Astrocyte of the cerebellum (primary cell): ENCODE results near the gene LEFTY2.
"Not testable (repeated sequence)": the region's sequence is repeated elsewhere in the genome, so short reads cannot be mapped to it uniquely, and the experiment has no call there.

Experiments
- DNase-seq: peaks from one replicate; pipeline ENCODE4 v3.0.0-alpha.2; 2011; ENCODE audit warnings: low read depth
- H3K4me3 ChIP-seq: 2 replicates; pipeline ENCODE4 v1.5.1; 2011; ENCODE audit warnings: mild to moderate bottlenecking, low read depth, low read length, moderate library complexity
- in situ Hi-C: cut with HindIII; loops from 2 replicates; pipeline ENCODE4 v1.10.0; 2017; ENCODE audit warnings: low sequenced_read_pairs
- TF ChIP-seq, protein P1 (sequence below): IDR thresholded peaks from 2 replicates; pipeline ENCODE4 v1.5.1; 2012; ENCODE audit warnings: low read length, low read depth, moderate library complexity, mild to moderate bottlenecking; ENCODE audit errors: missing control alignments

Gene LEFTY2

DNA sequence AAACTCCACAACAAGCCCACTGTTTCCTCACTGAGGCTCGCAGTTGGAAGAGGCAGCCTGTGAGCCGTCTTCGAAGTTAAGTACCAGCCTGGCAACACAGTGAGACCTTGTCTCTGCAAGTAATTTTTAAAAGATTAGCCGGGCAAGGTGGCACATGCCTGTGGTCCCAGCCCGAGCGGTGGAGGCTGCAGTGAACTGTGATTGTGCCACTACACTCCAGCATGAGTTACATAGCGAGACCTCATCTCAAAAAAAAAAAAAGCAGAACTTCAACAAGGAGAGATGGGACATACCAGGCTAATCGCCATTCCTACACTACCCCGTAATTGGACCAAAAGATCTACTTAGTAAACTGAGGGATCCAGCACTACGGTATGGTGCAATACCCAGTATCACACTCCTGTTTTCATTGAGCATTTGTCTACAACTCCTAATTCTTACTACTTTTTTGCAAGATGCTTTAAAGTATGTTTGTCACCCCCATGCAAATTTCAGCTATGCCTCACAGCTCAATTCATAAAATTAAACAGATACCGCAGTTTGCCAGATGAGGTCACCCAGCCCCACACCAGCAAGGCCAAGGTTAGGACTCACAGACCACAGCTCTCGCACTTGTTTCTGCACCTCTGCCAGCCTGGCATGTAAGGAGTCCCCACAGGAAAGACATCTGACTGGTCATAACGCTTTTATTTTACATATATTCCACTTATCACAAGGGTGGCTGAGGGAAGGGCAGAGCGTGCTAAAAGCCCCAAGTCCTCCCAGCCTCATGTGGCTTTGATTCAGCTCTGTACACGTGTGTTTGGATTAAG is 37.1 kb upstream of the LEFTY2 start:
- TF ChIP-seq, protein P1, sequence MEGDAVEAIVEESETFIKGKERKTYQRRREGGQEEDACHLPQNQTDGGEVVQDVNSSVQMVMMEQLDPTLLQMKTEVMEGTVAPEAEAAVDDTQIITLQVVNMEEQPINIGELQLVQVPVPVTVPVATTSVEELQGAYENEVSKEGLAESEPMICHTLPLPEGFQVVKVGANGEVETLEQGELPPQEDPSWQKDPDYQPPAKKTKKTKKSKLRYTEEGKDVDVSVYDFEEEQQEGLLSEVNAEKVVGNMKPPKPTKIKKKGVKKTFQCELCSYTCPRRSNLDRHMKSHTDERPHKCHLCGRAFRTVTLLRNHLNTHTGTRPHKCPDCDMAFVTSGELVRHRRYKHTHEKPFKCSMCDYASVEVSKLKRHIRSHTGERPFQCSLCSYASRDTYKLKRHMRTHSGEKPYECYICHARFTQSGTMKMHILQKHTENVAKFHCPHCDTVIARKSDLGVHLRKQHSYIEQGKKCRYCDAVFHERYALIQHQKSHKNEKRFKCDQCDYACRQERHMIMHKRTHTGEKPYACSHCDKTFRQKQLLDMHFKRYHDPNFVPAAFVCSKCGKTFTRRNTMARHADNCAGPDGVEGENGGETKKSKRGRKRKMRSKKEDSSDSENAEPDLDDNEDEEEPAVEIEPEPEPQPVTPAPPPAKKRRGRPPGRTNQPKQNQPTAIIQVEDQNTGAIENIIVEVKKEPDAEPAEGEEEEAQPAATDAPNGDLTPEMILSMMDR, result no peak
- DNase-seq, result no peak
- H3K4me3 ChIP-seq, result no peak overlapping the region
- in situ Hi-C loops, result loop anchor here (25.0 kb wide), 1 partner anchor 516 kb away; no protein-coding TSS in a partner anchor

DNA sequence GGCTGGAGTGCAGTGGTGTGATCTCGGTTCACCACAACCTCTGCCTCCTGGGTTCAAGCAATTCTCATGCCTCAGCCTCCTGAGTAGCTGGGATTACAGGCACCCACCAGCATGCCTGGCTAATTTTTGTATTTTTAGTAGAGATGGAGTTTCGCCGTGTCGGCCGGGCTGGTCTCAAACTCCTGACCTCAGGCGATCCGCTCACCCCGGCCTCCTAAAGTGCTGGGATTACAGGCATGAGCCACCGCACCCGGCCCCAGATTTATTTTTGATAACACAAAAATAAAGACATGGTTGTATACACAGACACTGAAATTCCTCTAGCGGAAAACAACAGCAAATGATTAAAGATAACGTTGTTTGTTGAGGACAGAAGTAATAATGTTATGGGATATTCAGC is 34.1 kb upstream of the LEFTY2 start:
- in situ Hi-C loops, result loop anchor here (25.0 kb wide), 1 partner anchor 513 kb away; no protein-coding TSS in a partner anchor
- DNase-seq, H3K4me3 ChIP-seq: not testable (repeated sequence)

DNA sequence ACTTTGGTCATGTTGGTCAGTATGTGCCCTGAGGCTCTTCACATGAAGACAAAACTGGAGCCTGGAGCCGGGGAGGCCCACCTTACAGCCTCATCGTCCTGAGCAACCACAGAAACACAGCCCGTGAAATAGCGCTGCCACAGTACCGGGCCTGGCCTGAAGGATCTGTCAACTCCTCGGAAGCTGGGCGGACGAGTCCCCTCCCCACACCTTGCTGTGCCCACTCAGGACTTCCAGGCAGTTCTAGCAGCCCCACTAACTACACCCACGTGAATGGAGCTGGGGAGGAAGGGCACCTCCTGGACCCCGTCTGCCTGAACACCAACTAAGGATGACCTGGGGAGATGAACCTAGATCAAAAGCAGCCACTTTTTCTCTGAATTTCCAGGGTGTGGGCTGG is 33.4 kb upstream of the LEFTY2 start:
- TF ChIP-seq, protein P1, result no peak
- in situ Hi-C loops, result no loop called here
- no peak for DNase-seq
- no peak overlapping the region for H3K4me3 ChIP-seq

DNA sequence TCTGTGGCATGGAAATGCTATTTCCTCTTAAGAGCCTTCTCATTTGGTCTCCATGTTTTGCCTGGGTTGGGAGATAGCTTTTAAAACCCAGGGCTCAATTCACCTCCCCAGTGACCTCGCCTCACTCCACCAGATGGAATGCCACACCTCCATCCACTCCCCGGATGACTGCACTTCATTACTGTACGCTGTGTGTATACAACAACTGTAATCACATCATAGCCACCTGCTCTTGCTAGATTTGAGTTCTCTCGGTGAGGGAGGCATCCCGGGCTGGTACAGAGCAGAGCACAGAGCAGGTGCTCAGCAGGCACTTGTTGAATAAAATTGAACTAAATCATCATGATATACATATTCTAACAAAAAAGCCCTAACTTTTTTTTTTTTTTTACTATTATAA is 32.1 kb upstream of the LEFTY2 start:
- TF ChIP-seq, protein P1, result no peak
- no peak for DNase-seq
- in situ Hi-C loops, result no loop called here

DNA sequence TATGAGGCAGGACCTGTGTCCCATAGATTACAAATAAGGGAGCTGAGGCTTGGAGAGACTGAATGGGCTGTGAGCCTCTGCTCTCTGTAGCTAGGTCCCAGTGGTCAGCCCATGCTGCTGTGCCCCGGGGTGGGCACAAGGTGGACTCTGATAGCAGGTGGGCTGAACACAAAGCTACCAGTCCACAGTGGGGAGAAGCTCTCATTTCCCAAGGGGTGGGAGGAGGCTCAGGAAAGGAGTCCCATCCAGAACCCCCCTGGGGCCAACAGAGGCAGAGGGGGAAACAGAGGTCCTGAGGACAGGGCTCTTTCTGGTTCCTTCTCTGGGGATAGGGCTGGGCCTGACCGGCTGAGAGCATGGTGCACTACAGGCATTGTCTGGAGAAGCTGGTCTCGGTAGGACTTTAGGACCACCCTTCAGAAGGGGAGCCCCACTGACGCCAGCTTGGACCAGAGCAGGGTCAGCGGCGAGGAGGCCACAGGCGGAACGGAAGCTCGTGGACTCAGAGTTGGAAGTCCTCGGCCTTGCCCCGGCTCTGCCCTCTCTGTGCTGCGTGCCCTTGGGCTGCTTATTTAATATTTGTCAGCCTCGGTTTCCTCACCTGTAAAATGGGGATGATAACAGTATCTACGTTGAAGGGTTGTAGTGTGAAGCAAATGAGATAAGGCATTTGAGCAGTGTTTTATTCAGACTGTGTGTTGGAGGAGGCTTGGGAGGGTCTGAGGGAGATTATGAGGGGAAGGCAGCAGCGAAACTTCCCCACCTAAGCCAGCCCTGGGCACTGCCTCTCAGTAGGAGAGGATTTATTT is 31.5 kb upstream of the LEFTY2 start:
- H3K4me3 ChIP-seq, result no peak overlapping the region
- TF ChIP-seq, protein P1, result no peak
- in situ Hi-C loops, result no loop called here
- no peak for DNase-seq

More for the DNA sequence above, 32.1 kb upstream of the LEFTY2 start:
- no peak overlapping the region for H3K4me3 ChIP-seq

DNA sequence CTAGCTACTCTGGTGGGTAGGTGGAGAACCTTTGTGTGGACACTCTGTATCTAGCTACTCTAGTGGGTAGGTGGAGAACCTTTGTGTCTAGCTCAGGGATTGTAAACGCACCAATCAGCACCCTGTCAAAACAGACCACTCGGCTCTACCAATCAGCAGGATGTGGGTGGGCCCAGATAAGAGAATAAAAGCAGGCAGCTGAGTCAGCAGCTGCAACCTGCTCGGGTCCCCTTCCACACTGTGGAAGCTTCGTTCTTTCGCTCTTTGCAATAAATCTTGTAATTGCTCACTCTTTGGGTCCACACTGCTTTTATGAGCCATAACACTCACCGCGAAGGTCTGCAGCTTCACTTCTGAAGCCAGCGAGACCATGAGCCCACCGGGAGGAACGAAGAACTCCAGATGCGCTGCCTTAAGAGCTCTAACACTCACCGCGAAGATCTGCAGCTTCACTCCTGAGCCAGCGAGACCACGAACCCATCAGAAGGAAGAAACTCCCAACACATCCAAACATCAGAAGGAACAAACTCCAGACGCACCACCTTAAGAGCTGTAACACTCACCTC is 29.7 kb upstream of the LEFTY2 start:
- in situ Hi-C loops, DNase-seq, H3K4me3 ChIP-seq: not testable (repeated sequence)

DNA sequence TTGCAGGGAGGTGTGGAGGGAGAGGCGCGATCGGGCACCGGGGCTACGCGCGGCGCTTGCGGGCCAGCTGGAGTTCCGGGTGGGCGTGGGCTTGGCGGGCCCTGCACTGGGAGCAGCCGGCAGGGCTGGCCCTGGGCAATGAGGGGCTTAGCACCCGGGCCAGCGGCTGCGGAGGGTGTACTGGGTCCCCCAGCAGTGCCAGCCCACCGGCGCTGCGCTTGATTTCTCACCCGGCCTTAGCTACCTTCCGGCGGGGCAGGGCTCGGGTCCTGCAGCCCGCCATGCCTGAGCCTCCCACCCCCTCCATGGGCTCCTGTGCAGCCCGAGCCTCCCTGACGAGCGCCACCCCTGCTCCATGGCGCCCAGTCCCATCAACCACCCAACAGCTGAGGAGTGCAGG is 28.7 kb upstream of the LEFTY2 start:
- DNase-seq, in situ Hi-C loops, H3K4me3 ChIP-seq: not testable (repeated sequence)

DNA sequence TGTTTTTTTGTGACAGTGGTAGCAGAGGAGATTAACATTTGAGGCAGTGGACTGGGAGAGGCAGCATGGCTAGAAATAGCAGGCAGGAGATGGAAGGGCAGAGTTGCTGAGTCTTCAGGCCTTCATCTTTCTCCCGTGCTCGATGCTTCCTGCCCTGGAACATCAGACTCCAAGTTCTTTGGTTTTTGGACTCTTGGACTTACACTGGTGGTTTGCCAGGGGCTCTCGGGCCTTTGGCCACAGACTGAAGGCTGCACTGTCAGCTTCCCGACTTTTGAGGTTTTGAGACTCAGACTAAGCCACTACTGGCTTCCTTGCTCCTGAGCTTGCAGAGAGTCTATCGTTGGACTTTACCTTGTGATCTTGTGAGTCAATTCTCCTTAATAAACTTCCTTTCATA is 24.2 kb upstream of the LEFTY2 start:
- TF ChIP-seq, protein P1, result no peak
- H3K4me3 ChIP-seq, result no peak overlapping the region
- in situ Hi-C loops, result no loop called here
- no peak for DNase-seq
